HFFc6 (cell line): Measurements from ENCODE around the gene ZNF778. TPM values are rescaled to one million over a fixed set of nuclear protein-coding genes. Genes with fewer than 3 reads are reported as not detected.

Source experiments
- DNase-seq: peaks from one replicate; pipeline ENCODE4 v3.0.0-alpha.2; 2018
- H3K27ac Mint-ChIP-seq: 2 replicates; pipeline ENCODE4 v1.8.0; 2020; ENCODE audit warnings: mild to moderate bottlenecking, mixed read lengths
- H3K27me3 Mint-ChIP-seq: 2 replicates; pipeline ENCODE4 v1.8.0; 2021; ENCODE audit warnings: mild to moderate bottlenecking, moderate library complexity, mixed read lengths; ENCODE audit not compliant: insufficient read depth
- H3K36me3 Mint-ChIP-seq: 2 replicates; pipeline ENCODE4 v1.8.0; 2021; ENCODE audit warnings: low read depth, mixed read lengths
- H3K4me1 Mint-ChIP-seq: 2 replicates; pipeline ENCODE4 v1.8.0; 2020; ENCODE audit warnings: low read depth, mixed read lengths
- H3K4me3 Mint-ChIP-seq: 2 replicates; pipeline ENCODE4 v1.8.0; 2020; ENCODE audit warnings: mild to moderate bottlenecking, moderate library complexity, mixed read lengths
- H3K9me3 Mint-ChIP-seq: 2 replicates; pipeline ENCODE4 v1.8.0; 2020; ENCODE audit warnings: mild to moderate bottlenecking, mixed read lengths
- total RNA-seq, 6 experiments: library from RNA; stranded (reverse); fragmentation: NEBNext Ultra II Directional; extraction: Animal tissue kit (Norgen Biotek cat#: 25700); gene quantifications; 2 replicates in 1 of 6; 3 replicates in 5 of 6; pipeline ENCODE4 v1.2.3, GENCODE V29; 2021
- TF ChIP-seq, protein P1 (sequence below): fragments of 200-600 bp; sonication (generic); IDR thresholded peaks from 2 replicates; pipeline ENCODE4 v1.5.0; 2021; ENCODE audit warnings: antibody characterized with exemption, mild to moderate bottlenecking

The ZNF778 gene
- total RNA-seq, 6 experiments from 2014 or later = 6.8 to 8.1 (median 7.5) TPM

DNA sequence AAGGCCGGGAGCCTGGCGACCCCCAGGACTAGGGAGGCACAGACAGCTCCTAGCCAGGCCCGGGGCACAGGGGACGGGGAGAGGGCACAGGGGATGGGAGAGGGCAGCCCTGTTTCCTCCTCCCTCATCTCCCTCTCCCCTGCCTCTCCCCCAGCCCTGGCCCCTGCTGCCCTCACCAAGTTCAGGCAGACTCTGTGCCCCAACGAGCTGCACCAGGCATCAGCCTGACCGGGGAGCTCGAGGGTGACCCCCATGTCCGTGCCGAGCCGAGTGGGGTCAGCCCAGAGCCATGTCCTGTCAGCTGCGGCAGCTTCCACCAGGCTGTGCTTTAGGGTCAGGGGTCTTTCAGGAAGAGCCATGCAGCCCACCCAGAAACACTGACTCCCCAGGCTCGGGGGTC lies 40.0 kb upstream of the ZNF778 start:
- H3K27ac Mint-ChIP-seq = no peak overlapping the region

DNA sequence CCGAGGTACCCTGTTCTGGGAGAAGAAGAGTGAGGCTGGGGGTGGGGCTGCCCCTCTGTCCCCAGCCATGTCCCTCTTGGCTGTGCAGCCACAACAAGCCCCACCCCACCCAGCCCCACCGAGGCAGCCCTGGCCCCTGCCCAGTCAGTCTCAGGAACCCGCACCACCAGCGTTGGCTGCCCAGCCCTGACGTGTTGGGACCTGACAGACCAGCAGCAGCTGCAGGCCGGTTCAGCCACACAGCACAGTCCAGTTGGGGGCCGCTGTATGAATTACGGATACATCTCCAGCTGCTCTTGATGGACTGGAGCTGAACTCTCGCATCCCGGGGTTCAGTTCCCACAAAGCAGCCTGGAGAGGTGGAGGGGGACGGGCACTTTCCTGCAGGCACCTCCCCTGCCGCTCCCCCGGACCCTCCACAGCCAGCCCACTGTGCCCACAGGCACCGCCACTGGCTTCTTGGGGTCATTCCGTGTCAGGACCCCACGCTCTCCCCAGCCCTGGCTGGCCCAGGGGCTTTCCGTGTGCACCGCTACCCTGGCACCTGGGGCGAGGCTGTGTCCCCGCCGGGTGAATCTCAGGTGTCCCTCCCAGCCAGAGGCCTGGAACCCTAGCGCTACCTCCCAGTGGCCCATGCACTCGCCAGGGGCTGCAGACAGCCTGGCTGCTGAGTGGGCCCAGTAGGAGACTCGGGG lies 38.9 kb upstream of the ZNF778 start:
- peaks cover 2% of the 10 kb centered on the region for H3K27me3 Mint-ChIP-seq
- H3K27ac Mint-ChIP-seq = no peak overlapping the region
- TF ChIP-seq, protein P1, sequence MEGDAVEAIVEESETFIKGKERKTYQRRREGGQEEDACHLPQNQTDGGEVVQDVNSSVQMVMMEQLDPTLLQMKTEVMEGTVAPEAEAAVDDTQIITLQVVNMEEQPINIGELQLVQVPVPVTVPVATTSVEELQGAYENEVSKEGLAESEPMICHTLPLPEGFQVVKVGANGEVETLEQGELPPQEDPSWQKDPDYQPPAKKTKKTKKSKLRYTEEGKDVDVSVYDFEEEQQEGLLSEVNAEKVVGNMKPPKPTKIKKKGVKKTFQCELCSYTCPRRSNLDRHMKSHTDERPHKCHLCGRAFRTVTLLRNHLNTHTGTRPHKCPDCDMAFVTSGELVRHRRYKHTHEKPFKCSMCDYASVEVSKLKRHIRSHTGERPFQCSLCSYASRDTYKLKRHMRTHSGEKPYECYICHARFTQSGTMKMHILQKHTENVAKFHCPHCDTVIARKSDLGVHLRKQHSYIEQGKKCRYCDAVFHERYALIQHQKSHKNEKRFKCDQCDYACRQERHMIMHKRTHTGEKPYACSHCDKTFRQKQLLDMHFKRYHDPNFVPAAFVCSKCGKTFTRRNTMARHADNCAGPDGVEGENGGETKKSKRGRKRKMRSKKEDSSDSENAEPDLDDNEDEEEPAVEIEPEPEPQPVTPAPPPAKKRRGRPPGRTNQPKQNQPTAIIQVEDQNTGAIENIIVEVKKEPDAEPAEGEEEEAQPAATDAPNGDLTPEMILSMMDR = no peak
- no peaks in the 10 kb centered on the region for H3K4me1 Mint-ChIP-seq
- no peak for DNase-seq
- no peak overlapping the region for H3K4me3 Mint-ChIP-seq
- H3K36me3 Mint-ChIP-seq = no peaks in the 10 kb centered on the region
- no peaks in the 10 kb centered on the region for H3K9me3 Mint-ChIP-seq

More for the DNA sequence above, 40.0 kb upstream of the ZNF778 start:
- Mint-ChIP-seq H3K4me3 (no peak overlapping the region), H3K27me3 (peaks cover 2% of the 10 kb centered on the region), H3K36me3 (no peaks in the 10 kb centered on the region), H3K9me3 (no peaks in the 10 kb centered on the region), H3K4me1 (no peaks in the 10 kb centered on the region)
- TF ChIP-seq, protein P1 = no peak
- DNase-seq = no peak

DNA sequence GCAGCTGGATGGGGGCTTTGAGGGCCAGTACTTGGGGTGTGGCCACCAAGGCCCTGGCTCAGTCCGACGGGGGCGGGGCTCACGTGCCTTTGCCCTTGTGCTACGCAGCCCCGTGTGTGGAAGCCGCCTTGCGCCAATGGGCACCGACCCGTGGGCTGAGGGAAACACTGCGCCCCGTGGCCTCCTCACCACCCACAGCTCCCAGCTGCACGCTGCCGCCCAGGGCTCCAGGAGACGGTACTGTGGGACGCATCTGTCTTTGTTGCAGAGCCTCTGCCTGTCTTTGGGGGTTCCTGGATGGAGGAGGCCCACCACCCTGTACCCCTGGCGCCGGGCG lies 38.4 kb upstream of the ZNF778 start:
- Mint-ChIP-seq H3K27ac (no peak overlapping the region), H3K9me3 (no peaks in the 10 kb centered on the region), H3K4me1 (no peaks in the 10 kb centered on the region), H3K27me3 (peaks cover 2% of the 10 kb centered on the region), H3K36me3 (no peaks in the 10 kb centered on the region), H3K4me3 (no peak overlapping the region)
- no peak for DNase-seq
- TF ChIP-seq, protein P1 = no peak

DNA sequence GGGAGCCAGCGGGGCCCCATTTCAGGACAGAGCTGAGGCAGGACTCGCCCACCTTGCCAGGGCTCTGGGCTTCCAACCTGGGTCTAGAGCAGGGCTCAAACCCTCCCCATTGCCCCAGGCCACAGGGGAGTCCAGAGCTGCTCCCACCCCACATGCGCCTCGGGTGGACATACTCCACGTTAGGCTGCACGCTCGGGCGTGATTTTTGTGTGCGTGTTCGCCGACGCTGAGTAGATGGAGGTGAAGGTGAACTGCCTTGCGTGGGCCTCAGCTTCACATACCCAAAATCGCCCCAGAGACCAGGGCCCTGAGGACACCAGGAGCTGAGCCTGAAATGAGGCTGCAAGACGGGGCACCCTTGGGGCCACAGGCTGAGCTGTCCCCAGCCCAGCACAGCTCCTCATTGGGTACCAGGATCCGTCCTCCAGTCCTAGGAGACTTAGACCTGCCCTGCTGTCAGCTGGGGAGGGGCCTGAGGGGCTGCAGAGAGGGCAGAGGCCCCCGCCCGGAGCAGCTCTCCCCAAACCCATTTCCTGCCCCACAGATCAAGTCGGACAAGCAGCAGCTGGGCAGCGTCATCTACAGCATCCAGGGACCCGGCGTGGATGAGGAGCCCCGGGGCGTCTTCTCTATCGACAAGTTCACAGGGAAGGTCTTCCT lies 37.7 kb upstream of the ZNF778 start:
- no peak overlapping the region for H3K4me3 Mint-ChIP-seq
- H3K9me3 Mint-ChIP-seq = no peaks in the 10 kb centered on the region
- TF ChIP-seq, protein P1 = no peak
- no peak for DNase-seq
- H3K4me1 Mint-ChIP-seq = no peaks in the 10 kb centered on the region
- H3K27ac Mint-ChIP-seq = no peak overlapping the region
- no peaks in the 10 kb centered on the region for H3K36me3 Mint-ChIP-seq
- H3K27me3 Mint-ChIP-seq = peaks cover 2% of the 10 kb centered on the region

DNA sequence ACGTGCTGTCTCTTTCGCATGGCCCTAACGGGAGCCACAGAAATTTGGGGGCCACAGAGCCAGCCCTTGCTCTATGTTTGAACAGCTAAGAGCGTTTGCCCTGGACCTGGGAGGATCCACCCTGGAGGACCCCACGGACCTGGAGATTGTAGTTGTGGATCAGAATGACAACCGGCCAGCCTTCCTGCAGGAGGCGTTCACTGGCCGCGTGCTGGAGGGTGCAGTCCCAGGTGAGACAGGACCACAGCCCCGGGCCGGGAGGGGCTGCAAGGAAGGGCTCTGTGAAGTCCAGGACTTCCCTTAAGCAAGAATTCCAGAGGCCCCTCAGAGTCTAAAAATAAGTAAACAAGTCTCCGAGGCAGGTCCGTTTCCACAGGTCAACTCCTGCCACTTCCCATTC lies 34.0 kb upstream of the ZNF778 start:
- no peak for DNase-seq
- TF ChIP-seq, protein P1 = no peak
- Mint-ChIP-seq H3K27me3 (peaks cover 5% of the 10 kb centered on the region), H3K4me3 (no peak overlapping the region), H3K27ac (no peak overlapping the region), H3K36me3 (no peaks in the 10 kb centered on the region), H3K4me1 (no peaks in the 10 kb centered on the region), H3K9me3 (no peaks in the 10 kb centered on the region)
